GM21619 (cell line): ENCODE measurements around the gene ATP1A1.

Source experiments
- ATAC-seq: cut with Tn5 transposase; IDR thresholded peaks from one replicate; pipeline ENCODE4 v1.9.1; 2021; ENCODE audit not compliant: unreplicated experiment

Gene ATP1A1

GRCh38 chr1:116389013-116389412 is 16.0 kb downstream of the ATP1A1 start:
- no peak for ATAC-seq

GRCh38 chr1:116389686-116390085 is 16.6 kb downstream of the ATP1A1 start:
- no peak for ATAC-seq

- peak; percentile 72 for ATAC-seq
These were observed 17.2 kb downstream of the ATP1A1 start for GRCh38 chr1:116390195-116390594.

- ATAC-seq, result no peak
These were observed 18.1 kb downstream of the ATP1A1 start for GRCh38 chr1:116391185-116391584.

GRCh38 chr1:116392717-116393404 is 19.8 kb downstream of the ATP1A1 start:
- no peak for ATAC-seq

- ATAC-seq, result no peak
These were observed 20.7 kb downstream of the ATP1A1 start for GRCh38 chr1:116393792-116394191.

- ATAC-seq, result no peak
These were observed 21.2 kb downstream of the ATP1A1 start for GRCh38 chr1:116394270-116394669.

GRCh38 chr1:116396769-116397168 is 23.7 kb downstream of the ATP1A1 start:
- no peak for ATAC-seq

- no peak for ATAC-seq
These were observed 24.7 kb downstream of the ATP1A1 start for GRCh38 chr1:116397728-116398127.

GRCh38 chr1:116400780-116401179 is 27.7 kb downstream of the ATP1A1 start:
- ATAC-seq, result no peak

GRCh38 chr1:116401646-116402176 is 28.7 kb downstream of the ATP1A1 start:
- no peak for ATAC-seq

GRCh38 chr1:116402333-116402732 is 29.3 kb downstream of the ATP1A1 start:
- ATAC-seq, result no peak

GRCh38 chr1:116403496-116404136 is 30.6 kb downstream of the ATP1A1 start:
- no peak for ATAC-seq

GRCh38 chr1:116404699-116405098 is 31.7 kb downstream of the ATP1A1 start:
- ATAC-seq, result no peak

- ATAC-seq, result no peak
These were observed 32.4 kb downstream of the ATP1A1 start for GRCh38 chr1:116405241-116406135.

- no peak for ATAC-seq
These were observed 34.0 kb downstream of the ATP1A1 start for GRCh38 chr1:116407033-116407432.

GRCh38 chr1:116408193-116408592 is 35.1 kb downstream of the ATP1A1 start:
- ATAC-seq, result no peak

- ATAC-seq, result no peak
These were observed 36.0 kb downstream of the ATP1A1 start for GRCh38 chr1:116408803-116409720.

- no peak for ATAC-seq
These were observed 36.7 kb downstream of the ATP1A1 start for GRCh38 chr1:116409751-116410191.

GRCh38 chr1:116411784-116412479 is 38.9 kb downstream of the ATP1A1 start:
- no peak for ATAC-seq
